ENCODE results near the gene GAK.
"Not testable (repeated sequence)": the region's sequence is repeated elsewhere in the genome, so short reads cannot be mapped to it uniquely, and the experiment has no call there.

Gene GAK

DNA sequence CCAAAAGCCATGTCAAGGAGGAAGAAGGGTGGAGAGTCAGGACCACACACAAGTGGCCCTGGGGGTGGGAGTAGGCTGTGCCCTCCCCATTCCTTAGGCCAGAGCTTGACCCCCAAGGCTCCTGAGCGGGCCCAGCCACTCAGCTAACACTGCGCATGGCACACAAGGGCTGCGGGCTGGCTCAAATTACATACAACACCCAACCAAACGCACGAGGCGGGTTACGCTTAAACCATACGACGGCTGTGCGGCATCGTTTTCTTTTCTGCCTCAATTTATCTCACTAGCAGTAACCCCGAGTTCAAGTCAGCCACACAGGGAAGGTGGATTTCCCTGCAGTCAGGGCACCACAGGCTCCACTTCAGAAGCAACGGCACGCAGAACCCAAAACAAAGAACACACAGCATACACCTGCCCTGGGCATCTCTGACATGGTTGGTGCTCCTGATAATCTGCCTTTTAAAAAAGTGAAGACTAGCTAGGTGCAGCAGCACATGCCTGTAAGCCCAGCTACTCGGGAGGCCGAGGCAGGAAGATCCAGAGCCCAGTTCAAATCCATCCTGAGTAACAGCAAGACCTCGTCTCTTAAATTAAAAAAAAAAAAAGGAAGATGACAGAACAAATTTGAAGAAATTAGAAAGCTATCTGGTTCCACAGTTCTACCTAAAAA lies 2.9 kb downstream of the GAK start:
- no peak for DNase-seq (ENCODE audit: extremely low read depth in 1 of 2, low read depth in 1 of 2)

DNA sequence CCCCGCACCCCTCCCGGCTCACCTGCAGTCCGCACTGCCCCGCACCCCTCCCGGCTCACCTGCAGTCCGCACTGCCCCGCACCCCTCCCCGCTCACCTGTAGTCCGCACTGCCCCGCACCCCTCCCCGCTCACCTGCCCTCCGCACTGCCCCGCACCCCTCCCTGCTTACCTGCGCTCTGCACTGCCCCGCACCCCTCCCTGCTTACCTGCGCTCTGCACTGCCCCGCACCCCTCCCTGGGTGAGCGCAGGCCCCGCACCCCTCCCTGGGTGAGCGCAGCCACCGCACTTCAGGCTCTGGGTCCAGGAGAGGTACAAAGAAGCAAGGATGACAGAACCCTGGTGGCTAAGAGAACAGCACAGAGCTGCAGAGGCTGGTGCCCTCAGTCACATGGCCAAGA lies 4.5 kb downstream of the GAK start:
- not testable (repeated sequence) for DNase-seq (ENCODE audit: extremely low read depth in 1 of 2, low read depth in 1 of 2)

DNA sequence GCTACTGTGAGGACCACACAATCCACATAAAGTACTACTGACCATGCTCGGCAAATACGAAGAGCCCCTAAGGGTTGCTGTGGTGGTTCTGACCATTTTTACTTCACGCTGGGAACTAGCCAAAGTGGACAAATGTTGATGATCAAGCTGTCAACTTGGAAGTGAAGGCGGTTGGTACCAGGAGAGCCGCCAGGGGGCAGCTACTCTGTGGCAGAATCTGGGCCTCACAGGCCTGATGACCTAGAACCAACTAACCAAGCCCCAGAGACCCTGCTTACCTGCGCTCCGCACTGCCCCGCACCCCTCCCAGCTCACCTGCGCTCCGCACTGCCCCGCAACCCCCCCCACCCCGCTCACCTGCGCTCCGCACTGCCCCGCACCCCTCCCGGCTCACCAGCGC lies 5.6 kb downstream of the GAK start:
- DNase-seq (ENCODE audit: extremely low read depth in 1 of 2, low read depth in 1 of 2), result no peak

DNA sequence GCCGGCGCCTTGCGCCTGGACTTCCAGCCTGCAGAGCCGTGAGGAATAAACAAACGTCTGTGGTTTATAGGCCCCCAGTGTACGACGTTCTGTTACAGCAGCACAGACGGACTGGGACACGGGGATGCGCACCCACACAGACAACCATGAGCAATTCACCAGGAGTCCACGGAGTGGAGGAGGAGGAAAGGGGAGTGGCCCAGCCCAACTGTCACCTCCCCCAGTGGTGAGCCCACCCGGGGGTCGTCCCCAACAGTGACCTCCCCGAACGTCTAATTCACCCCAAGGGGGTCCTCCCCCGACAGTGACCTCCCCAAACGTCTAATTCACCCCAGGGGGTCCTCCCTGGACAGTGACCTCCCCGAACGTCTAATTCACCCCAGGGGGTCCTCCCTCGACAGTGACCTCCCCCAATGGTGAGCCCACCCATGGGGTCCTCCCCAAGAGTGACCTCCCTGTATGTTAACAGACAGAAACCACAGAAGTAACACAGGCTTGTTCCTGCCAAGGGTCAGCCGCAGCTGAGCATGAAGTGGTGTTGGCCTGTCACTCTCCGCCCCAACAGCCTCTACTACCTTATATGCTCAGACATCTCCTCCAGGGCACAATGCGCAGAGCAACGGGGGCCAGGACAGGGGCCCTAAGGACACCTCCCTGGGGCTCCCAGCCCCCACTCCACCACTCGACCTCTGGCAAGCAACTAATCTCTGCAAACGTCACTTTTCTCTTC lies 6.2 kb downstream of the GAK start:
- DNase-seq (ENCODE audit: extremely low read depth in 1 of 2, low read depth in 1 of 2), result no peak

DNA sequence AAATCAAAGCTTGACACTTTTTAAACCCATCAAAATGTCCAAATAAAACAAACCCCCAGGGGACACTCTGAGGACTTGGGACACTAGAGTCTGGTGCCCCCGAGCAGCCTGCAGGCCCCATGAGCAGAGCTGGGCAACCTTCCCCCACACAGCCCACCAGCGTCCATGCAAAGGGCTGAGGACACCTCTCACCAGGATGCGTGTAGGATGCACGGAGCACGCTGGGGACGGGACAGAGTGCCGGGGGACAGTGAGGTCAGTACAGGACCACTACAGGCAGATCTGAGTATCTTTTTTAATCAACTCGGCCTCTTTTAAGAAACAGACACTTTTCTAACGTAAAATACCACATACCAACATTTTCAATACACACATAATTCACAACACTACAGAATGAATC lies 6.9 kb downstream of the GAK start:
- no peak for DNase-seq (ENCODE audit: extremely low read depth in 1 of 2, low read depth in 1 of 2)

DNA sequence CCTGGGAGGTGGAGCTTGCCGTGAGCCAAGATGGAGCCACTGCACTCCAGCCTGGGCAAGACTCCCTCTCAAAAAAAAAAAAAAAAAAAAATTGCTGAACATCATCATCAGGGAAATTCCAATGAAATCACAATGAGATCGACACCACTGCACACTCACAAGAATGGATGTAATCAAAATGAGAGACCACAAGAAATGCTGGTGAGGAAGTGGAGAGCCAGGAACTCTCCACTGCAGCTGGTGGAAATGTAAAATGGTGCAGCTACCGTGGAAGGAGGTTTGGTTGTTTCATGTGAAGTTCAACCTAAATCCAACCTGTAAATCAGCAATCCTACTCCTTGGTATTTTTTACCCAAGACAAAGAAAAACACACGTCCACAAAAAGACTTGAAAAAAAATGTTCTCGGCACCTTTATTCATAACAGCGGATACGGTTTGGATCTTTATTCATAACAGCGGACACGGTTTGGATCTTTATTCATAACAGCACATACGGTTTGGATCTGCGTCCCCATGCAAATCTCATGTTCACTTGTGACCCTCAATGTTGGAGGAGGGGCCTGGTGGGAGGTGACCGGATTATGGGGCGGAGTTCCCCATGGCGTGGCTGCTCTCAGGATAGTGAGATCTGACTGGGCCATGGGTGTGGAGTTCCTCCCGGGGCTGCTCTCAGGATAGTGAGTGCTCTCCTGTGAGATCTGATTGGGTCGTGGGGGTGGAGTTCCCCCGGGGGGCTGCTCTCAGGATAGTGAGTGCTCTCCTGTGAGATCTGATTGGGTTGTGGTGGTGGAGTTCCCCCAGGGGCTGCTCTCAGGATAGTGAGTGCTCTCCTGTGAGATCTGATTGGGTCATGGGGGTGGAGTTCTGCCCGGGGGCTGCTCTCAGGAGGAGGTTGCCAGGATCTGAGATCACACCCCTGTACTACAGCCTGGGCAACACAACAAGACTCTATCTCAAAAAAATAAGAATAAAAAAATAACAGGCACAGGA lies 7.7 kb downstream of the GAK start:
- peak in 1 of 2 donors; percentile 39 for DNase-seq (ENCODE audit: extremely low read depth in 1 of 2, low read depth in 1 of 2)

DNA sequence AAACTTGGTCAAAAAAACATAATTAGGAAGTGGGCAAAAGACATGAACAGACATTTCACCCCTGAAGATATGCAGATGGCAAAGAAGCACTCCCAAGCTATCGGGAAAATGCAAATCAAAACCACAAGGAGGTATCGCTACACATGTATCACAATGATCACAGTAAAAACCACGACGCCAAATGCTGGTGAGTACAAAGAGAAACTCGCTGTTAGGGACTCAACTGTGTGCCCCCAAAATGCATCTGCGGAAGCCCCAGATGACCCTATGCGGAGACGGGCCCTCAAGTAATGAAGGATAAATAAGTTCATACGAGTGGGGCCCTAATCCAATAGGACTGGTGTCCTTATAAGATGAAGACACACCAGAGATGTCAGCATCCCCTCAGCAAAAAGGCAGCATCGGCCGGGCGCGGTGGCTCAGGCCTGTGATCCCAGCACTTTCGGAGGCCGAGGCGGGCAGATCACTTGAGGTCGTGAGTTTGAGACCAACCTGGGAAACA lies 10.2 kb downstream of the GAK start:
- no peak for DNase-seq (ENCODE audit: extremely low read depth in 1 of 2, low read depth in 1 of 2)

DNA sequence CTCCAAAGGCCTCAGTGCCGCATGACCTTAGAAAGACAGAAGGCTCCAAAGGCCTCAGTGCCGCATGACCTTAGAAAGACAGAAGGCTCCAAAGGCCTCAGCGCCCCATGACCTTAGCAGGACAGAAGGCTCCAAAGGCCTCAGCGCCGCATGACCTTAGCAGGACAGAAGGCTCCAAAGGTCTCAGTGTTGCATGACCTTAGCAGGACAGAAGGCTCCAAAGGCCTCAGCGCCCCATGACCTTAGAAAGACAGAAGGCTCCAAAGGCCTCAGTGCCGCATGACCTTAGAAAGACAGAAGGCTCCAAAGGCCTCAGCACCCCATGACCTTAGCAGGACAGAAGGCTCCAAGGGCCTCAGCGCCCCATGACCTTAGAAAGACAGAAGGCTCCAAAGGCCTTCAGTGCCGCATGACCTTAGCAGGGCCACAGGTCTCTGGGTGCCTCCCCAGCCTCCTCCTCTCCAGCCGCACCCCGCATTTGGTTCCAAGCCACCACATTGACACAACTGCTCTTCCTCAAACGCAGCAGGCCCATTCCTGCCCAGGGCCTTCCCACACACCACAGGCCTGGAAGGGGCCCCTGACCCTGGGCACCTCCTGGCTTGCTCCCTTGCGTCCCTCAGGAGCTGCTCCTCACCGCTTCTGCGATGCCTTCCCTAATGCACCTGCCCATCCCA lies 13.0 kb downstream of the GAK start:
- not testable (repeated sequence) for DNase-seq (ENCODE audit: extremely low read depth in 1 of 2, low read depth in 1 of 2)

DNA sequence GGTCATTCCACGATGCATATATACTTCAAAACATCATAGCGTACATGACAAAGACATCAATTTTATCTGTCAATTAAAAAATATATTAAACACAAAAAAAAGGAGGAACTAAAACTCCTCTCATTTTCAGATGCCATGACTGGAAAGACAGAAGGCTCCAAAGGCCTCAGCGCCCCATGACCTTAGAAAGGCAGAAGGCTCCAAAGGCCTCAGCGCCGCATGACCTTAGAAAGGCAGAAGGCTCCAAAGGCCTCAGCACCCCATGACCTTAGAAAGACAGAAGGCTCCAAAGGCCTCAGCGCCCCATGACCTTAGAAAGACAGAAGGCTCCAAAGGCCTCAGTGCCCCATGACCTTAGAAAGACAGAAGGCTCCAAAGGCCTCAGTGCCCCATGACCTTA lies 13.5 kb downstream of the GAK start:
- DNase-seq (ENCODE audit: extremely low read depth in 1 of 2, low read depth in 1 of 2), result not testable (repeated sequence)

DNA sequence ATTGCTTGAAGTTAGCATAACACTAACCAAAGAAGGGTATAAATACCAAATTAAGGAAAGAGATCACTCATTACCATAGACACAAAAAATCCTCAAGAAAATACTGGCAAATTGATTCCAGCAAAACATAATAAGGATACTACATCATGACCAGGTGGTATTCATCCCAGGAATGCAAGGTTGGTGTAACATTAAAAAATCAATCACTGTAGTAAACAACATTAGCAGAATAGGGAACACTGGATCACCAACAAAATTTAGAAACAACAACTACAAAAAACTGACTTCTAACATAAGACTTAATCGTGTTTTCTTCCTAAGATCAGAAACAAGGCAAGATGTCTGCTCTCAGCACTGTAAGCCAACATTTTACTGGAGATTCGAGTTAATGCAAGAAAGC lies 14.1 kb downstream of the GAK start:
- DNase-seq (ENCODE audit: extremely low read depth in 1 of 2, low read depth in 1 of 2), result no peak

DNA sequence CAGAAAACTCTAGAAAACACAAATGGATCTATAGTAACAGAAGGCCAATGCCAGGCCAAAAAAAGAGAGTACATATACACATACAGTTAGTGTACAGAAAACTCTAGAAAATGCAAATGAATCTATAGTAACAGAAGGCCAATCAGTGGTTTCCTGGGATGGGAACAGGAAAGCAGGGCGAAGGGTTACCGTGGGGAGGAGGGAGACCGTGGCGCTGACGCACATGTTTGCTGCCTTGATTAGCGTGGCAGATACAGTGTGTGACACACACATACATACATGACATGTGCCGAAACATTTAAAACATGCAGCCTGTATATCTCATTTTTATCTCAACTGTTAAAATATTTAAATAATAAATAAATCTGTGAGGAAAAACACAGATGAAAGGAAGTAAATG lies 14.7 kb downstream of the GAK start:
- no peak for DNase-seq (ENCODE audit: extremely low read depth in 1 of 2, low read depth in 1 of 2)

DNA sequence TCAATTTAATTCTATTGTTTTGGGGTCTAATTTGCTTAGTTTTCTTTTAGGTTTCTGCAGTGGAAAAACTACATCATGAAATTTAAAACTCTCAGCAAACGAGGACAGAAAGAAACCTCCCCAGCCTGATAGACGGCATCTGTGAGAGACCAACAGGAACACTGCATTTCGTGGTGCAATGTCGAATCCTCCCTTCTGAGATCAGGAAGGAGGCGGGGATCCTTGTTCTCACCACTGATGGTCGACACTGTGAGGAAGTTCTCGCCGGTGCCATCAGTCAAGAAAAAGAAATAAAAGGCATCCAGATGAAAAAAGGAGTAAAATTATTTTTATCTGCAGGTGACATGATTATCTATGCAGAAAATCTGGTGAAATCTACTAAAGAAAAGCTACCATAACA lies 16.5 kb downstream of the GAK start:
- no peak for DNase-seq (ENCODE audit: extremely low read depth in 1 of 2, low read depth in 1 of 2)

DNA sequence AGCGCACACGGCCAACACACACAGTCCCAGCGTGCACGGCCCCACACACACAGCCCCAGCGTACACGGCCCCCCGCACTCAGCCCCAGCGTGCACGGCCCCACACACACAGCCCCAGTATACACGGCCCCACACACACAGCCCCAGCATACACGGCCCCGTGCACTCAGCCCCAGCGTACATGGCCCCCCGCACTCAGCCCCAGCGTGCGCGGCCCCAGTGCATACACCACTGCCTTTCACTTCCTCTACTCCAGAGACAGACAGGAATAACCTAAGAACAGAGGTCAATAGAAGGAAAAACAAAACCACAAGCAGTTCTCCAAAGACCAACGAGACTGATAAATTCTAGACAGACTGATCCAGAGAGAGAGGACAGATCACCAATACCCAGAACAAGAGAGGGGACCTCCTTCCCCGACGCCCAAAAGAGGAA lies 17.1 kb downstream of the GAK start:
- DNase-seq (ENCODE audit: extremely low read depth in 1 of 2, low read depth in 1 of 2), result no peak

DNA sequence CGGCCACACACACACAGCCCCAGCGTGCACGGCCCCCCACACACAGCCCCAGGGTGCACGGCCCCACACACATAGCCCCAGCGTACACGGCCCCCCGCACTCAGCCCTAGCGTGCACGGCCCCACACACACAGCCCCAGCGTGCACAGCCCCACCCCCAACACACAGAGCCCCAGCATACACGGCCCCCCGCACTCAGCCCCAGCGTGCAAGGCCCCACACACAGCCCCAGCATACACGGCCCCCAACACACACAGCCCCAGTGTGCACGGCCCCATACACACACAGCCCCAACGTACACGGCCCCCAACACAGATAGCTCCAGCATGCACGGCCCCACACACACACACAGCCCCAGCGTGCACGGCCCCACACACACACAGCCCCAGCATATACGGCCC lies 17.6 kb downstream of the GAK start:
- no peak for DNase-seq (ENCODE audit: extremely low read depth in 1 of 2, low read depth in 1 of 2)

DNA sequence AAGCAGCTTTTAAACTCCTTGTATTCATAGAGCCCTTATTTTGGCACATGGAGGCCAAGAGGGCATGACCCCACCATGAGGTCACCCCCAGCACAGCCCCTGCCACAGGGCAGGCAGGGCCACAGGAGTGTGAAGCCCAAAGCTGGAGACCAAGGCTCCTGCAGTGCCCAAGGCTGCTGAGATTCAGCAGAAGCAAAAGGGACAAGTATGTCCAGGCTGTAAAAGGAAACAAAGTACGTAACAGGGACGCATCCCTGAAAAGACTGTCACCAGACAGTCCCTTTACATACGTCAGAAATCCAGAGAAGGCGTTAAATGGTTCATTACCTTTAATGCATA lies 18.9 kb downstream of the GAK start:
- DNase-seq (ENCODE audit: extremely low read depth in 1 of 2, low read depth in 1 of 2), result no peak

DNA sequence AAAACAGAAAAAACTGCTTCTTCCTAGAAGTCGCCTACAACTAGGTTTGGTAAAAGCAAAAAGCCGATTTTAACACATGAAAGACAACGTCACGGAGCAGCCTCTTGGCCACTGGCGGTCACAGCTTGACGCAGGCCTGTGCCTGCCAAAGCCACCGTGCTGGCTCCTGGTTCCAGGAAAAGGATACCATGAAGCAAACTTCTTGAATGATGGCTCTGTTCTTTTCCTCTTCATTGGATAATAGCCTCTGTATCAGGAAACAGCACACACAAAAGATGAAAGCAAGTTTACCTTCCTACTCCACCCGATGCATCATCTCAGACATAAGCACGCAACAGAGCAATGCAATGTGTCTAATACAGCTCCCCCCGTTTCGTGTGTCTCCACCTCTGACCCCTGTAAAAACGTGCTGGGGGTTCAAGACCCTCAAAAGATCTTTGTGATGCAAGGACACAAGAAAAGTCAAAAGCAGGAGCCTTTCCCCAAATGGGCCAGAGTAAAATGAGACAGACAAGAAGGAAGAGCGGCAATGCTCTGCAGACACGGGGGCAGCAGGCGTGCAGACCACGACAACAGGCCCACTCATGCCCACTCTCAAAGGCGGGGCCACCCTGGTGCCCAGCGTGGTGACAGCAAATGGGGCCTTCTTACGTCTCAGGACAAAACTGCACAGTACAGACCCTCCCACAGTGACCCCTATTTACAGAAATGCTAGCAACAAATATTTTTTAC lies 19.4 kb downstream of the GAK start:
- DNase-seq (ENCODE audit: extremely low read depth in 1 of 2, low read depth in 1 of 2), result no peak

DNA sequence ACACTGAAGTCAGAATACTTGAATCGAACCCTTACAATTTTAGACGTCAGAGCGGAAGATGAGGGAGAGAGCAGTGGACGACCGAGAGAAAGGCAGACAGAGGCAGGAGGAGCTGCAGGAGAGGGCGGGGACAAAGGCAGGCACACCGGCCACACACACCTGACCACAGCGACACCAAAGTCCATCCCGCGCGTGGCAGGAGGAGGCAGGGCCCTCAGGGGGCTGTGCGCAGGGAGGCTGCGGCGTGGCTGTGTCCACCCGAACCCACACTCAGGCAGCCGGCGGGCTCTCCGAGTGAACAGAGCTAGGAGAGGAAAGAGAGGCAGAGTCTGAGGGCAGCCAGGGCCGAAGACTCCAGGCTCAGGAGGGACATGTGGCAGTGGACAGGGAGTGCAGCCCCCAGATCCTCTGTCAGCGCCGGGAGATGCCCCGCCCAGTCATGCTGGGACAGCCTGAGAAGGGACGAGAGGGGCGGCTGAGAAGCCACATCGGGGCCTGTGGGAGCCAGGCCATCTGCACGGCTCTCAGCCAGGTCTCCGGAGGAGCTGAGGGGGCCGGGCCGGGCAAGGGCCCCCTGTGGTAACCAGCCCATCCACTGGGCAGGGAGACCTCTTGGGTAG lies 20.1 kb downstream of the GAK start:
- no peak for DNase-seq (ENCODE audit: extremely low read depth in 1 of 2, low read depth in 1 of 2)

DNA sequence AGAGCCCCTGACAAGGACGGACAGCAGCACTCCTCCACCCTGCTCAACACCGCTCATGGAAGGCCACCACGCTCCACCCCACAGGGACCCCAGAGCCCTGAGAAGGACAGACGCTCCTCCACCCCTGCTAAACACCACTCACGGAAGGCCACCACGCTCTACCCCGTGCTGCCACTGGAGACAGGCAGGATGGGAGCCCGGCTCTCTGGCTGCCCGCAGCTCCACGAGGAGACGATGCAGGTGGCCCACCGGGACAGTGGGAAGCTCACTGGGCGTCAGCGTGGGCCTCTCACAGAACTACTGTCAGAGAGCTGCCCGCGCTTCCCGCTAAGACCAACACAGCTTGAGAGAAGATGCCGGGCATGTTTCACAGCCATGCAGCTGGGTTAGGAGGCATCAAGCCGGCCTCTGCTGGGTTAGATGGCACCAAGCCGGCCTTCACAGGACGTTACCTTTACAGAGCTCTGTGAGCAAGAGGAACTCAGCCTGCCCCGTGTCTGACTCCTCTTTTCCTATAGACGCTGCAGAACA lies 20.8 kb downstream of the GAK start:
- no peak for DNase-seq (ENCODE audit: extremely low read depth in 1 of 2, low read depth in 1 of 2)

DNA sequence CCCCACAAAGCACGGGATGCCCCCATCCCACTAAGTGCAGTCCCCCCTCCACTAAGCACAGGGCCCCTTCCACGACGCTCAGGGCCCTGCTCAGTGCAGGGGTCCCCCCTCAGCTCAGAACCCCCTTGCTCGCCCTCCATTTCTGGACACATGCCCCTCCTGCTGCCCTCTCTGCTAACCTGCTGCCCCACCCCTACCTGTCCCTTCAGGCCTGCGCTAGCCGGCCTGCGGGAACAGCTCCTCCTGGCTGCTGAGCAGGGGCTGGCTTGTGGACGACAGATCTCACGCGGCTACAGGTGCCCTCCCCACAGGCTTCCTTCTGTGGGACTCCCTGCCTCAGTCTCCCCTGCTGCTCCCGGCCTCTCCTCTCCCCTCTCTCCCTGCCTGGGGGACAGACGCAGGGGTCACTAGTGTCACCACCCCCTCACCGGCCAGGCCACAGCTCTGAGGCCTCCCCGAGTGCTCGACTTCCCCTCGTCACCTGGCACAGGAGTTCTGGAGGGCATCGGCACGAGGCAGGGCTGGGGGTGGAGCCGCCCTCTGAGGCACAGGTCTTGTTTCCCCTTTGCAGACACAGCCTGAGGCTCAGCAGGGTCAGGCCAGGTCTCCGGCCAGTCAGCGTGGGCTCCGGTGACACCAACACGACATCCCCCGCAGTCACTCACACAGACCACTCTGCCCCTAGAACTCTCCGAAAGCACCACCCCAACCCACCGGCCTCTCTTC lies 21.6 kb downstream of the GAK start:
- DNase-seq (ENCODE audit: extremely low read depth in 1 of 2, low read depth in 1 of 2), result no peak

Measured in stimulated activated CD8-positive, alpha-beta memory T cell treated with anti-CD3 and anti-CD28 coated beads, Interleukin-7, amount 100 ng/mL, for 48 hours (primary cell).